Left lung (tissue), 10 donors: ENCODE measurements around the gene AMN. TPM values are rescaled to one million over a fixed set of nuclear protein-coding genes. Genes with fewer than 3 reads are reported as not detected.
A peak's percentile ranks its signal among the peaks of the same experiment; 100 is the strongest.

ENCODE experiments used
- ATAC-seq: fragments of 200-7000 bp; cut with Tn5 transposase; one replicate; pipeline ENCODE4 v1.9.1; 2020; ENCODE audit warnings: moderate library complexity
- DNase-seq, 4 donors: peaks; one replicate each; pipeline ENCODE4 v3.0.0-alpha.2; 2013 to 2020
- H3K27ac ChIP-seq, 2 donors: fragments of 200-600 bp; sonication (generic) in 1 of 2; one replicate each; pipeline versions ENCODE4 v1.5.0 to v1.8.0; 2020 to 2021
- H3K27me3 ChIP-seq, 2 donors: fragments of 200-600 bp; sonication (generic) in 1 of 2; one replicate each; pipeline versions ENCODE4 v1.5.0 to v1.8.0; 2020 to 2021
- H3K36me3 ChIP-seq, 2 donors: fragments of 200-600 bp; sonication (generic) in 1 of 2; one replicate each; pipeline versions ENCODE4 v1.5.0 to v1.8.0; 2020 to 2021
- H3K4me1 ChIP-seq, 2 donors: fragments of 200-600 bp; one replicate each; pipeline ENCODE4 v1.8.0; 2021
- H3K4me3 ChIP-seq, 2 donors: fragments of 200-600 bp; sonication (generic) in 1 of 2; one replicate each; pipeline versions ENCODE4 v1.5.0 to v1.8.0; 2020 to 2021; ENCODE audit warnings: mild to moderate bottlenecking in 1 of 2
- H3K9me3 ChIP-seq, 2 donors: fragments of 200-600 bp; sonication (generic) in 1 of 2; one replicate each; pipeline versions ENCODE4 v1.5.0 to v1.8.0; 2020 to 2021
- CTCF ChIP-seq, 2 donors: fragments of 200-600 bp; sonication (generic) in 1 of 2; IDR thresholded peaks; one replicate each; pipeline versions ENCODE4 v1.5.0 to v1.8.0; 2021; ENCODE audit warnings: antibody characterized with exemption in 2 of 2
- intact Hi-C, 2 donors: fragments of 100-400 bp; cut with DNase I; formaldehyde crosslinking; loops; one replicate each; pipeline versions ENCODE4 v1.11.2 to v1.14.2; 2022
- polyA plus RNA-seq, 6 donors: library from polyadenylated mRNA; unstranded; fragments of 120-200 nt; gene quantifications; one replicate each; pipeline ENCODE4 v1.2.1, GENCODE V29; 2013; ENCODE audit not compliant: insufficient read length in 6 of 6
- total RNA-seq, 2 donors: library from RNA; stranded (reverse); fragmentation: NEBNext Ultra II Directional; extraction: Animal tissue kit (Norgen Biotek cat#: 25700); gene quantifications; one replicate each; pipeline ENCODE4 v1.2.1, GENCODE V29; 2021
- donor health status: DM: no; HTN: yes; CAD: no.
- donor health status: DM: no; HTN: no; CAD: no.

AMN gene
- total and polyA plus RNA-seq, 8 donors = 0.30 to 23.2 (median 1.1) TPM

GRCh38 chr14:102938191-102938590, 15.7 kb downstream of the AMN start:
- Histone ChIP-seq H3K27ac (no peak overlapping the region), H3K4me1 (no peaks in the 10 kb centered on the region), H3K9me3 (no peaks in the 10 kb centered on the region), H3K36me3 (peaks cover 0 to 72% of the 10 kb centered on the region in 2 donors), H3K27me3 (no peaks in the 10 kb centered on the region), H3K4me3 (no peak overlapping the region)
- ATAC-seq (no peak), DNase-seq (peak in 1 of 4 donors; percentile 72)
- intact Hi-C loops = no loop called here
- no peak for TF ChIP-seq CTCF (IDR thresholded peaks at IDR 0.05)

- H3K27ac ChIP-seq = no peak overlapping the region
- DNase-seq (peak in 1 of 4 donors; percentile 78), ATAC-seq (no peak)
- H3K4me3 ChIP-seq = no peak overlapping the region
- intact Hi-C loops = no loop called here
- no peak for TF ChIP-seq CTCF (IDR thresholded peaks at IDR 0.05)
- no peaks in the 10 kb centered on the region for H3K27me3 ChIP-seq
- H3K4me1 ChIP-seq = no peaks in the 10 kb centered on the region
- H3K36me3 ChIP-seq = peaks cover 0 to 78% of the 10 kb centered on the region in 2 donors
- H3K9me3 ChIP-seq = no peaks in the 10 kb centered on the region
Measured at GRCh38 chr14:102939329-102939728, 16.9 kb downstream of the AMN start.

- Histone ChIP-seq H3K9me3 (no peaks in the 10 kb centered on the region), H3K4me3 (no peak overlapping the region), H3K36me3 (peaks cover 0 to 85% of the 10 kb centered on the region in 2 donors), H3K4me1 (no peaks in the 10 kb centered on the region), H3K27me3 (no peaks in the 10 kb centered on the region), H3K27ac (no peak overlapping the region)
- DNase-seq = peak in 2 of 4 donors; percentile 85 to 92
- no peak for TF ChIP-seq CTCF (IDR thresholded peaks at IDR 0.05)
- intact Hi-C loops = no loop called here
- ATAC-seq = peak; percentile 88
Measured at GRCh38 chr14:102939820-102940561, 17.5 kb downstream of the AMN start.

GRCh38 chr14:102940729-102941362, 18.4 kb downstream of the AMN start:
- no peaks in the 10 kb centered on the region for H3K27me3 ChIP-seq
- no peaks in the 10 kb centered on the region for H3K9me3 ChIP-seq
- intact Hi-C loops = no loop called here
- no peaks in the 10 kb centered on the region for H3K4me1 ChIP-seq
- TF ChIP-seq CTCF (IDR thresholded peaks at IDR 0.05) = no peak
- peaks cover 0 to 93% of the 10 kb centered on the region in 2 donors for H3K36me3 ChIP-seq
- H3K27ac ChIP-seq = no peak overlapping the region
- ATAC-seq (no peak), DNase-seq (peak in 1 of 4 donors; percentile 60)
- no peak overlapping the region for H3K4me3 ChIP-seq

GRCh38 chr14:102941419-102942011, 19.1 kb downstream of the AMN start:
- no peak for TF ChIP-seq CTCF (IDR thresholded peaks at IDR 0.05)
- H3K27ac ChIP-seq = no peak overlapping the region
- no peaks in the 10 kb centered on the region for H3K9me3 ChIP-seq
- H3K27me3 ChIP-seq = no peaks in the 10 kb centered on the region
- peaks cover 0 to 98% of the 10 kb centered on the region in 2 donors for H3K36me3 ChIP-seq
- intact Hi-C loops = no loop called here
- ATAC-seq (no peak), DNase-seq (peak in 1 of 4 donors; percentile 39)
- no peaks in the 10 kb centered on the region for H3K4me1 ChIP-seq
- no peak overlapping the region for H3K4me3 ChIP-seq
